ENCODE results near the gene XPNPEP3.

GRCh38 chr22:40874016-40874415 lies 17.1 kb downstream of the XPNPEP3 start:
- TF ChIP-seq, protein P1, sequence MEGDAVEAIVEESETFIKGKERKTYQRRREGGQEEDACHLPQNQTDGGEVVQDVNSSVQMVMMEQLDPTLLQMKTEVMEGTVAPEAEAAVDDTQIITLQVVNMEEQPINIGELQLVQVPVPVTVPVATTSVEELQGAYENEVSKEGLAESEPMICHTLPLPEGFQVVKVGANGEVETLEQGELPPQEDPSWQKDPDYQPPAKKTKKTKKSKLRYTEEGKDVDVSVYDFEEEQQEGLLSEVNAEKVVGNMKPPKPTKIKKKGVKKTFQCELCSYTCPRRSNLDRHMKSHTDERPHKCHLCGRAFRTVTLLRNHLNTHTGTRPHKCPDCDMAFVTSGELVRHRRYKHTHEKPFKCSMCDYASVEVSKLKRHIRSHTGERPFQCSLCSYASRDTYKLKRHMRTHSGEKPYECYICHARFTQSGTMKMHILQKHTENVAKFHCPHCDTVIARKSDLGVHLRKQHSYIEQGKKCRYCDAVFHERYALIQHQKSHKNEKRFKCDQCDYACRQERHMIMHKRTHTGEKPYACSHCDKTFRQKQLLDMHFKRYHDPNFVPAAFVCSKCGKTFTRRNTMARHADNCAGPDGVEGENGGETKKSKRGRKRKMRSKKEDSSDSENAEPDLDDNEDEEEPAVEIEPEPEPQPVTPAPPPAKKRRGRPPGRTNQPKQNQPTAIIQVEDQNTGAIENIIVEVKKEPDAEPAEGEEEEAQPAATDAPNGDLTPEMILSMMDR (IDR thresholded peaks at IDR 0.05): no peak
- TF ChIP-seq, protein P2, sequence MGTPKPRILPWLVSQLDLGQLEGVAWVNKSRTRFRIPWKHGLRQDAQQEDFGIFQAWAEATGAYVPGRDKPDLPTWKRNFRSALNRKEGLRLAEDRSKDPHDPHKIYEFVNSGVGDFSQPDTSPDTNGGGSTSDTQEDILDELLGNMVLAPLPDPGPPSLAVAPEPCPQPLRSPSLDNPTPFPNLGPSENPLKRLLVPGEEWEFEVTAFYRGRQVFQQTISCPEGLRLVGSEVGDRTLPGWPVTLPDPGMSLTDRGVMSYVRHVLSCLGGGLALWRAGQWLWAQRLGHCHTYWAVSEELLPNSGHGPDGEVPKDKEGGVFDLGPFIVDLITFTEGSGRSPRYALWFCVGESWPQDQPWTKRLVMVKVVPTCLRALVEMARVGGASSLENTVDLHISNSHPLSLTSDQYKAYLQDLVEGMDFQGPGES (IDR thresholded peaks at IDR 0.05; ENCODE audit: low read depth, low read length): no peak
- TF ChIP-seq MXI1 (IDR thresholded peaks at IDR 0.05; ENCODE audit: low read depth, low read length) (no peak), POLR2AphosphoS5 (IDR thresholded peaks at IDR 0.05; ENCODE audit: low read depth, low read length) (no peak), TCF12 (IDR thresholded peaks at IDR 0.05) (no peak)

Measured in SK-N-SH (cell line).